T-helper 2 cell treated with Interferon-gamma antibody and Interleukin-4, amounts not matched to agents 100 ng/mL and 5 ng/mL, for 36 hours (primary cell): ENCODE measurements around the gene TBCB. TPM values are rescaled to one million over a fixed set of nuclear protein-coding genes. Genes with fewer than 3 reads are reported as not detected.
"Not testable (repeated sequence)": the region's sequence is repeated elsewhere in the genome, so short reads cannot be mapped to it uniquely, and the experiment has no call there.

ENCODE experiments used
- intact Hi-C: fragments of 100-400 bp; cut with micrococcal nuclease; formaldehyde crosslinking; loops from one replicate; pipeline ENCODE4 v1.15.1; 2023
- total RNA-seq: library from RNA; stranded (reverse); gene quantifications from 2 replicates; pipeline ENCODE4 v1.2.3, GENCODE V29; 2022

The TBCB gene
- total RNA-seq, 1 donor from 2014 or later: 184 TPM

DNA sequence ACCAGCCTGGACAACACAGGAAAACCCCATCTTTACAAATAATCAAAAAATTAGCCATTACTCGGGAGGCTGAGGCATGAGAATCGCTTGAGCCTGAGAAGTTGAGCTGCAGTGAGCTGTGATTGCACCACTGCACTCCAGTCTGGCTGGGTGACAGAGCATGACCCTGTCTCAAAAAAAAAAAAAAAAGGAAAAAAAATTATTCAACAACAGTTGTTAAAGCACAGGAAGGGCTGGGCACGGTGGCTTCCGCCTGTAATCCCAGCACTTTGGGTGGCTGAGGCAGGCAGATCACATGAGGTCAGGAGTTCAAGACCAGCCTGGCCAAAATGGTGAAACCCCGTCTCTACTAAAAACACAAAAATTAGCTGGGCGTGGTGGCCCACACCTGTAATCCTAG, 16.0 kb downstream of the TBCB start:
- intact Hi-C loops: not testable (repeated sequence)

DNA sequence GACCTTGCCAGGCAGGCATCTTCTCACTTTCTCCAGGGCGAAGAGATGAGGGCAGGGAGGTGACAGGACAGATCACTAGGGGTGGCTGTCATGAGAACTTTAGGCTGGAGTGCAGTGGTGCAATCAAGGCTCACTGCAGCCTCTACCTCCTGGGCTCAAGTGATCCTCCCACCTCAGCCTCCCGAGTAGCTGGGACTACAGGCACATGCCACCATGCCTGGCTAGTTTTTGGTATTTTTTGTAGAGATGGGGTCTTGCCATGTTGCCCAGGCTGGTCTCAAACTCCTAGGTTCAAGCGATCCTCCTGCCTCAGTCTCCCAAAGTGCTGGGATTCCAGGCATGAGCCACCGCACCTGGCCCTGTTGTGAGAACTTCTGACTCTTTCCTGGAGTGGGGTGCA, 19.6 kb downstream of the TBCB start:
- intact Hi-C loops: not testable (repeated sequence)

DNA sequence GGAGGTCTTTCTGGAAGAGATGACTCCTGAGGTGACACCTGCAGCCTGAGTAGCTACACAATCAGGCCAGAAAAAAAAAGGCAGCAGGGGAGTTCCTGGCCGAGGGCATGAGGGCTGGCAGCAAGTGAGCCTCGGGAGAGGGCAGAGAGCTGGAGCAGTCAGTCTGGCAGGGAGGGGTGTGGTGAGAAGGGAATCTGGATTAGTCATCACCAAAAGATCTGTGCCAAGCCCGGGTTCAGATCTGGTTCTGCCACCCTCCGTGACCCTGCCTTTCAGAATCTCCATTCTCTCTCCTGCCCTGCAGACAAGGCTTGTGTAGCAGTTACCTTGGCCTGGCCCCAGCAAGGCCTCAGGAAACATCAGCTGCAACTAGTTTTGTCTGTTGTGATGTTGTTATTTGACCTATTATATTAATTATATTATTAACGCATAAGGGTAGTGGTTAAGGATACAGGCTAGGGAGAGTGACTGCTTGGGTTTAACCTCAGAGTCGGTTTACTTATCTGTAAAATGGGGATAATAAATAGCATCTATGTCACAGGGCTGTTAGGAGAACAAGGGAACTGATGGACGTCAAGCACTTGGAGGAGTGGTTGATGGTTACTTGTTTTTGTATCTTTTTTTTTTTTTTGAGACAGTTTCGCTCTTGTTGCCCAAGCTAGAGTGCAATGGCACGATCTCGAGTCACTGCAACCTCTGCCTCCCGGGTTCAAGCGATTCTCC, 21.9 kb downstream of the TBCB start:
- intact Hi-C loops: no loop called here

DNA sequence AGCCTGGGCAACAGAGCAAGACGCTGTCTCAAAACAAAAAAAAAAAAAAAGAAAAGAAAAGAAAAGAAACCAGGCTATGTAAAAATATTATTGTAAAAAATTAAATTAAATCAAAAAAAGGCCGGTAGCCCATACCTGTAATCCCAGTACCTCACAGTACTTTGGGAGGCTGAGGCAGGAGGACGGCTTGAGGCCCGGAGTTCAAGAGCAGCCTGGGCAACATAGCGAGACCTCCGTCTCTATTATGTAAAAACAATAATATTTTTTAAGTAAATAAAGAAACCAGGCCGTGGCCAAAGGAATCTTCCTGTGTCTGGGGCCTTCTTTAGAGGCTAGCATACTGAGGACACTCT, 23.8 kb downstream of the TBCB start:
- intact Hi-C loops: loop anchor here (1.0 kb wide), 1 partner anchor 11 kb away; no protein-coding TSS in a partner anchor

DNA sequence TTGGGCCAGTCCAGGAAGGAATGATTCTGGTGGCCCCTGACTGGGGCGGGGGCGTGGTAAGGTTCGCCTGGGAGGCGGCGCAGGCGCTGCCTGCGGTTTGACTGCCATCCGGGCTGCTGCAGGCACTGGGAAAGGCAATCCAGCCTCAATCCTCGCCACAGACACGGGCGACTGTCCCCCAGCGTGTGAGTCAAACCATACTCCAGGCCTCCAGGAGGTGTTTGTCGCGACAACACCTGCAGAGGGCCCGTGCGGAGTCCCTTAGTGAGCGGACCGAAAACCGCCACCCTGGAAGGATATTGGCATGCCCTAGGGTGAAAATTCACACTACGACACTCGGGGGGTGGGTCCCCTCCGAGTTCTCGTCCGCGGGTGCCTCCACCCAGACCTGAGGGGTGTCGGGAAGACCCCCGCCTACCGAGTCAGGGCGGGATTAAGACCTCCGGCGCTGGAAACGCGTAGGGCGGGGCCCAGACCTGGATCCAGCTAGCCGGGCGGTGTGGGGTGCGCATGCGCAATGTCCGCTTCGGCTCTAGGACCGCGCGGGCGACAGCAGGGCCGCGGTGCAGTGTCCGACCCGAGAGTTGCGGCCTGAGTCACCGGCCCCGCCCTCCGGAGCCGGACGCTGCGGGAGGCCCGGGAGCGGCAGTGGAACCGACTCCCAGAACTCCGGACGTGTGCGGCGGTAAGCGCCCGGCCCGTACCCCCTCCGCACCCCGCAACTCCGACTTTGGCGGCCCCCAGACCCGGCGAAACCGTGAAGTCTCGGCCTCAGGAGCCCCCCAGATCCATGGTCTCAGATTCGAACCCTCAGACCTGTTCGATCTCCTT, 24.4 kb downstream of the TBCB start, which contains the start of gene CAPNS1:
CAPNS1 (plus strand) TSS at position 594 of the 831 bp plus-strand sequence. CDS start 946 bp downstream, outside the sequence.
- intact Hi-C loops: loop anchor here (1.0 to 2.0 kb wide), 3 partner anchors 11 to 125 kb away; partner anchors contain the start of genes ALKBH6, ZNF146 and ZNF565

DNA sequence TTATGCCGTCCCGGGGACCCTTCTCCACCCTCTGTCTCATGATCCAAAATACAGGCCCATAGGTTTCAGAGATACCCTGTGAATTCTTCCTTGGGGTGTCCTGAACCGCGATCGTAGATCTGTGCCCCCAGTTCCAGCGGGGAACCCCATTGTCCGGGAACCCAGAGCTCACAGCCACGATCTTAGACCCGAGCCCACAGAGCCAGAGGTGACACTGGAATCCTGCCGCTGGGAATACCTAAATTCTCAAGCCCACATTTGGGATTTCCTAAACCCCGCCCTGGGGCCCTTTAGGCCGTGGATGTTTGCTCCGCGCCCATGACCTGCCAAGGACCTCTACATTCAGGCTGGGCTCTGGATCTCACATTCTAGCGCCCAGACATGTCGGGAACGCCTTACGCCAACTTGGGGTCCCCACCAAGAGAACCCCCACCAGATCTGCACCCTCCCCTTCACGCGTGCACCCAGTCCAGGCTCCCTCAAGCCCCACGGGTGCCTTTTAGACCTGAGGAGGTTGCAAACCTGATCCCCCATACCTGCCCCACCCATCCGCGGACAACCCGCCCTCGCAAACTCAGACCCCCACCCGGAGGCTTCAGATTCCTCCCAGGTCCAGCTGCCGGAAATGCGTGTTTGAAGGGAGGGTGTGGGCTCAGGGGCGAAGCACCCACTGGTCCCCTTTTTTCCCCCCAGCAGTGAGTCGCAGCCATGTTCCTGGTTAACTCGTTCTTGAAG, 25.2 kb downstream of the TBCB start:
- intact Hi-C loops: loop anchor here (1.0 to 2.0 kb wide), 4 partner anchors 25 to 126 kb away; partner anchors contain the start of genes ALKBH6, TBCB, THAP8 and WDR62

DNA sequence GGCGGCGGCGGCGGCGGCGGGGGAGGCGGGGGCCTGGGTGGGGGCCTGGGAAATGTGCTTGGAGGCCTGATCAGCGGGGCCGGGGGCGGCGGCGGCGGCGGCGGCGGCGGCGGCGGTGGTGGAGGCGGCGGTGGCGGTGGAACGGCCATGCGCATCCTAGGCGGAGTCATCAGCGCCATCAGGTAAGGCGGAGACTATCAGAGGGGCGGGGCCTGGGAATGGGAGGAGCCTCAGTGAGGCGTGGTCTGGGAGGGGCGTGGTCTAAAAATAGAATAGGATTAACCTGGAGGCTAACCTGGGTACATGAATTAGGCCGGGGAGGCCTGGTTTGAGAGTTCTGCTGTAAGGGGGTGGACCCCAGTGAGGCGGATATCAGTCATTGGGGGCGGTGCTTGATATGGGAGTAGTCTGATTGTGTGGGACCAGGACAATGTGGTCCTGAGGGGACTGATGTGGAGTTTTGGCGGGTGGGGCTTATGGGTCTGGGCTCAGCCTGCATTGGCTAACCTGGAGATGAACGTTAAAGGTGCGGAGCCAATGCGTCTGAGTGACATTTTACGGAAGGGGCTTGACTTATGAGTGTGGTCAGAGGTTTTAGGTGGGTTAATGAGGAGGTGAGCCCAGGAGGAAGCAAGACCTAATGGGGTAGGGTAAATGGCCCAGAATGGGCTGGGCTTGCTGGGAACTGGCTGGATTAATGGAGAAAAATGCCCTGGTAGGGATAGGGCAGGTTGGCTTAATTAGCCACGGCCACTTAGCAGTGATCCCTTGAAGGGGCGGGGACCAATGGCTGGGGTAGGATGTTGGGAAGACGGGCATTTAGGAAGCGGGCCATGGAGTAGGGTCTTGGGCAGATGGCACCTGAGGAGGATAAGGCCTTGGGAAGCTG, 26.0 kb downstream of the TBCB start:
- intact Hi-C loops: loop anchor here (1.0 to 2.0 kb wide), 3 partner anchors 26 to 87 kb away; partner anchors contain the start of genes TBCB, THAP8, WDR62 and ZNF146

DNA sequence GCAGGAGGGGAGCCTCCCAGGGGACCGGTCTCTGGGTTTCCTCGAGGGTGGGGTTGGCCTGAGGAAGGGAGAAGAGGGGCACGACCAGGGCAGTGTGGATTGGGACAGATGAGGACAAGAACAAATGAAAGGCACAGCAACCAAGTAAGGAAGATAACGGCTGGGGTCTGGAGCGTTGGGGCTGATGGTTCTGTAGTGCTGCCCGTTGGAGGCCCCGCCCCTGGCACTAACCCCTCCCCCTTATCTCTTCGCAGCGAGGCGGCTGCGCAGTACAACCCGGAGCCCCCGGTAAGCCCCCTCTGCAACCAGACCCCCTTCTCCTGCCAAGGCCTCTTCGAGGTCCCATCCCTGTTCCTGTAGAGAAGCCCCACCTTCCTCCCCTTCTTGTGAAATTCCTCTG, 26.8 kb downstream of the TBCB start:
- intact Hi-C loops: no loop called here

DNA sequence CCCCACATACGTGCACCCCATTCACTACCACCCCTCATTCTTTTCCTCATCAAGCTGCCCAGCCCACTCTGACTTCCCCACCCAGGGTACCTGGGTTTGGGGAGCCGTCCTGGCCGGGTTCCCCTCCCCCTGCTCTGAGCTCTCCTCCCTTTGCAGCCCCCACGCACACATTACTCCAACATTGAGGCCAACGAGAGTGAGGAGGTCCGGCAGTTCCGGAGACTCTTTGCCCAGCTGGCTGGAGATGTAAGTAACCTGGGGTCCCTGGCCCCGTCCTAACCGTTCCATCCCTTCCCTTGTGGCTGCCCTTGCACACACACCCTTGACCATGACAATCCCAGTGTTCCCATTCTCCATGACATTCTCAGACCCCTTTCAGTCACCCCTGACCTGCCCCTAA, 27.2 kb downstream of the TBCB start:
- intact Hi-C loops: no loop called here

DNA sequence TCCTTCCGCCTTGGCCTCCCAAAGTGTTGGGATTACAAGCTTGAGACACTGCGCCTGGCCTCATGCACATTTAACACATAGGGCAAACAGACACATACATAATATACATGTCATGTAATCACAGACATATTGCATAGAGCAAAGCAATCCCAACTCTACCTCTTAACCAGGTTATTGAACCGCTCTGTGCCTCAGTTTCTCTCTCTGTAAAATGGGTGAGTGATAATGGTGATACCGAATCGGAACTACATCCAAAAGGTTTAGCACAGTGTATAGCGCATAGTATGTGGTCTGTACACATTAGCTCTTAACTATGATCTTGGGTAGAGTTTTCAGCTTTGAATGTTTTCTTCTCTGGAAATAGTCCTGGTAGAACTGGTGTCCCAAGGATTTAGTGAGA, 29.4 kb downstream of the TBCB start:
- intact Hi-C loops: no loop called here

DNA sequence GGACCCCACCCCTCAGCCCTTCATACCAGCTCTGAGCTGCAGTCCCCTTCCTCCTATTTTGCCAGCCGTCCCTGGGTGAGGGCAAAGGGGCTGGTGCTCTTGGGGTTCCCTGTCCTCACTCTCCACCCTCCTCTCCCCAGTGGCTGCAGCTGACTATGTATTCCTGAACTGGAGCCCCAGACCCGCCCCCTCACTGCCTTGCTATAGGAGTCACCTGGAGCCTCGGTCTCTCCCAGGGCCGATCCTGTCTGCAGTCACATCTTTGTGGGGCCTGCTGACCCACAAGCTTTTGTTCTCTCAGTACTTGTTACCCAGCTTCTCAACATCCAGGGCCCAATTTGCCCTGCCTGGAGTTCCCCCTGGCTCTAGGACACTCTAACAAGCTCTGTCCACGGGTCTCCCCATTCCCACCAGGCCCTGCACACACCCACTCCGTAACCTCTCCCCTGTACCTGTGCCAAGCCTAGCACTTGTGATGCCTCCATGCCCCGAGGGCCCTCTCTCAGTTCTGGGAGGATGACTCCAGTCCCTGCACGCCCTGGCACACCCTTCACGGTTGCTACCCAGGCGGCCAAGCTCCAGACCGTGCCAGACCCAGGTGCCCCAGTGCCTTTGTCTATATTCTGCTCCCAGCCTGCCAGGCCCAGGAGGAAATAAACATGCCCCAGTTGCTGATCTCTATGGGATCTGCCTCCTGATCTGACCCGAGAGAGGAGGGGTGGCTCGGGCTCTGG, 34.6 kb downstream of the TBCB start:
- intact Hi-C loops: no loop called here

DNA sequence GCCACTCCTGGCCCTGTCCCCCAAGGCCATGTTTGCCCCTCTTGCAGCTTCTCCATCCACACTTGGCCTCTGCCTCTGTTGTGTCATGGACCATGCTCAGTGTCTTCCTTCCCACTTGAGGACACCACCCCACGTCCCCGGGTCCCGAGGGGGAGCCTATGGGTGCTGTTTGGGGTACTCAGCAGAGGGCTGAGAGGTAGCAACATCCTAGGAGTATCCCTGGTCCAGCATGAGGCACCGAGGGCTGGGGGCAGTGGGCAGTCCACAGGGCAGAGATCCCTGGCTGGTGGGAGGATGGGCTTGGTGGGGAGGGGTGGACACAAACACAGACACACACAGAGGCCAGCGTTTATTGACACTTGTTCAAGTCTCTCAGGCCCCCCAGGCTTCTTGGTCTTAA, 35.3 kb downstream of the TBCB start:
- intact Hi-C loops: no loop called here

DNA sequence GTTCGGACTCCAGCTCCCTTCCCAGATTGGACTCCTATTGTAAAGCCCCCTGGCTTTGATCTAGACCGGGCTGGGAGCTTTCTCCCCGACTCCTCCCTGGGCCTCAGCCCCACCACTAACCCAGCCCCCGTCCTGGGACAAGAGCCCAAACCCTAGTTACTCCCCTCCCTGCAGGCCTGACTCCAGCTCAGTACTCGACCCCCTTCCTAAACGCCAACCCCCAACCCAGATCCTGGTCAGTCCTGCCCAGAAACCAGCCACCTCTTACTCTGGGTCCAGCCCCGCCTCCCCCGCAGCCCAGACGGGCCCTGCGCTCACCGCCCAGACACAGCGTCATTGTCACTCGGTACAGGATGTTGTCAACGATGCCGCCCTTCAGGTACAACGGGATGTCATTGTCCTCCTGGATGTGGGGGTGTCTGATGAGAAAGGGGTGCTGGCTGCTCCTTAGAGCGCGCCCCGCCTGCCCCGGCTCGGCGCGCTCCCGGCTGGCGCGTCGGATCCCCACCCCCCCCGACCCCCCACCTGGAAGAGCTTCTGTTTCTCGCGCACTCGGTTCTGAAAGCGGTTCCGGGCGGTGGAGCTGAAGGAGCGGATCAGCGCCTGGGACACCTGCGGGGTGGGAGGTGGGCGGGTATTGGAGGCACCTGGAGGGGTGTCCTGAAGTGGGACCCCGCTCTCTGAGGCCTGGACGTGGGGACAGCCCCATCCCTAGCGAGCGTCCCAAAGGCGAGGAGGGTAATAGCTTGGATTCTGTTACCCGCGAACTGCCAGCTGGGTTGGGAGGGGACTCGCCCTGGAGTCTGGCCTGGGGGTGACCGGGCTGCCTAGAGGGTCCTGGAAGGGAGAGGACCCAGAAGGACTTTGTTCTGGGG, 36.1 kb downstream of the TBCB start:
- intact Hi-C loops: no loop called here

DNA sequence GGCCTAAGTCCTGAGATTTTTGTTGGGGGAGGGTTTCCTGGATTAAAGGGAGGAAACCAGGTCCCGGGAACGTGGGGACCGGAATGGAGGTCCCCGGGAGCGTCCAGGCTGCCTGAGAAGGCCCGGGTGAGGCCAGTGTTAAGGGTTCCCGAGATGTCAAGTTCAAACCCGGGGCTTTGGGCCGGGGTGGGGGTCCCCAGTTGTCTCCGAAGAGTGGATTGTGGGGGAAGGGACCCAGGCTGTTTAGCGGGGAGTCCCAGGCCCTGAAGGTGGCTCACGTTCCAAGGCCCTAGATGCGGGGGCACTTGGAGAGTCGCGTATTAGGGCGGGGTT, 36.7 kb downstream of the TBCB start:
- intact Hi-C loops: no loop called here

DNA sequence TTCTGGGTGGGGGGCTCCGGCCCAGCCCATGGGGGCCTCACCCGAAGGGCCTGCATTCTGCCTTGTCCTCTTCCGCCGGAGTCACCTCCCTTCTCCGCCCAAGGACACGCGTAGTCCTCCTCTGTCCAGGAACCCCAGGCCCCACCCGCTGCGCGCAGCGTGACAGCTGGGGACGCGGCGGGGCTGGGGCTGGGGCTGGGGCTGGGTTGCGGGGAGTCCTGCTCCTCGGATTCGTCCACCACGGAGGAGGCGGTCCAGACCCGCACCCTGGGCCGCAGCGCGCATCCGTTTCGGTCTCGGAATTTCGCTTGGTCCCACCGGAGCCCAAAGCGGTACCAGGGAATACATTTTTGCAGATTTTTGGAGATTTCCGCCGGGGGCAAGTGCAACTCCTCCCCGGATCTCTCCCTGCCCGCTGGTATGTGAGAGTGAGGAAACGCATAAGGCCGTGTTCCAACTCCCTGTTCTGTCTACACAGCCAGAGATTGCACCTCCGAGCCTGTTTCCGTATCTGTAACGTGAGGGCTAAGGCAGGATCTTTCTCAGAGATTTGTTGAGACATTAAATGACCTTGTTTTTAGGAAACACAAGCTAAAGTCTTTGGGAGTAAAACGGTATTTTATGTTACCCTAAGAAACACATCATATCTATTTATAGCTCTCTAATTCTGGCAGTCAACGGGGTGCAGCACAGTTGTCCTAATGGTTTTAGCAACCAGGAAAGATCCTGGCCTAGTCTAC, 37.3 kb downstream of the TBCB start, which contains the start of gene COX7A1:
COX7A1 (minus strand) TSS at position 96 of the 740 bp plus-strand sequence; CDS start at position 56, 40 bp downstream.
- intact Hi-C loops: no loop called here

DNA sequence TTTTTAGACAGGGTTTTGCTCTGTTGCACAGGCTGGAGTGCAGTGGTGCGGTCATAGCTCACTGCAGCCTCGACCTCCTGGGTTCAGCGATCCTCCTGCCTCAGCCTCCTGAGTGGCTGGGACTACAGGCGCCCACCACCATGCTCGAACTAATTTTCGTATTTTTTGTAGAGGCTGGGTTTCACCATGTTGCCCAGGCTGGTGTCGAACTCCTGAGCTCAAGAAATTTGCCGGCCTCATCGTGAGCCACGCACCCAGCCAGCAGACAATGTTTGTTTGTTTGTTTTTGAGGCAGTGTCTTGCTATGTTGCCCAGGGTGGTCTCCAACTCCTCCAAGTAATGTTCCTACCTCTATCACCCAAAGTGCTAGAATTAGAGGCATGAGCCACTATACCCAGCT, 37.9 kb downstream of the TBCB start:
- intact Hi-C loops: no loop called here

DNA sequence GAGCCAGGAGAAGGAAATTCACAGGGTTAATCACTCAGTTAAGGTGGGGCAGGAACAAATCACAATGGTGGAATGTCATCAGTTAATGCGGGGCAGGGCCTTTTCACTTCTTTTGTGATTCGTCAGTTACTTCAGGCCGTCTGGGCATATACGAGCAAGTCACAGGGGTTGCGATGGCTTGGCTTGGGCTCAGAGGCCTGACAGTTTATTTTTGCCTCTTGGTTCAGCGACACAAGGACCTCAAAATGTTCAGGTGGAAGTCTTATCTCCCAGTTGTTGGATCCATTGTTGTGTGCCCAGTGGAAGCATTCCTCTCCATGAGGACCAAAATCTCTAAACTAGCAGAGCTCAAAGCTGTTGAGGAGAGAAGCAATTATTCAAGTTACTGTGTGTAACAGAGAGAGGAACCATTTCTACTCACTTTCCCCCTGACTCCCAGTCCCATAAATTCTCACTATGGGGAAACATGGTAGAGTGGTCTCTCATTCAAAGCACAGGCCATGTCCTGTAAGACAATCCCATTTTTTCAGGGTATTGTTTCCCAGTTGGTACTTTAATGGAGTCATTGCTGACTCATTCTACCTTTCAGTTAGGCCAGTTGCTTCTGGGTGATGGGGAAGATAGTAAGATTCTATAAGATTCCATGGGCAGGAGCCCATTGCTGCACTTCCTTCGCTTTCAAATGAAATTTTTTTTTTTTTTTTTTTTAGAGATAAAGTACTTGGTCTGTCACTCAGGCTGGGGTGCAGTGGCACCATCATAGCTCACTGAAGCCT, 45.7 kb downstream of the TBCB start:
- intact Hi-C loops: no loop called here
